Nephron progenitor cell (in vitro differentiated cells): Measurements from ENCODE around the gene HMCN1.

Experiments
- DNase-seq: peaks from one replicate; pipeline ENCODE4 v3.0.0; 2021
- H3K27ac Mint-ChIP-seq: 2 replicates; pipeline ENCODE4 v1.8.0; 2021; ENCODE audit warnings: mild to moderate bottlenecking, moderate library complexity, mixed read lengths
- H3K27me3 Mint-ChIP-seq: 2 replicates; pipeline ENCODE4 v1.8.0; 2021; ENCODE audit warnings: mild to moderate bottlenecking, low read depth, mixed read lengths; ENCODE audit not compliant: poor library complexity
- H3K36me3 Mint-ChIP-seq: 2 replicates; pipeline ENCODE4 v1.8.0; 2021; ENCODE audit warnings: low read depth, mixed read lengths
- H3K4me1 Mint-ChIP-seq: 2 replicates; pipeline ENCODE4 v1.8.0; 2021; ENCODE audit warnings: mixed read lengths
- H3K4me3 Mint-ChIP-seq: 2 replicates; pipeline ENCODE4 v1.8.0; 2021; ENCODE audit warnings: mild to moderate bottlenecking, moderate library complexity, mixed read lengths
- H3K9me3 Mint-ChIP-seq: 2 replicates; pipeline ENCODE4 v1.8.0; 2021; ENCODE audit warnings: mild to moderate bottlenecking, moderate library complexity, mixed read lengths
- CTCF ChIP-seq: fragments of 200-600 bp; sonication (generic); IDR thresholded peaks from 2 replicates; pipeline ENCODE4 v1.5.0; 2021; ENCODE audit warnings: antibody characterized with exemption

The HMCN1 gene

GRCh38 chr1:186164773-186165172 lies 430.6 kb downstream of the HMCN1 start:
- Mint-ChIP-seq H3K27me3 (no peaks in the 10 kb centered on the region), H3K27ac (no peak overlapping the region), H3K36me3 (peaks cover 89% of the 10 kb centered on the region), H3K4me3 (no peak overlapping the region), H3K4me1 (no peaks in the 10 kb centered on the region), H3K9me3 (peaks cover 32% of the 10 kb centered on the region)
- TF ChIP-seq CTCF: no peak
- DNase-seq: no peak

DNA sequence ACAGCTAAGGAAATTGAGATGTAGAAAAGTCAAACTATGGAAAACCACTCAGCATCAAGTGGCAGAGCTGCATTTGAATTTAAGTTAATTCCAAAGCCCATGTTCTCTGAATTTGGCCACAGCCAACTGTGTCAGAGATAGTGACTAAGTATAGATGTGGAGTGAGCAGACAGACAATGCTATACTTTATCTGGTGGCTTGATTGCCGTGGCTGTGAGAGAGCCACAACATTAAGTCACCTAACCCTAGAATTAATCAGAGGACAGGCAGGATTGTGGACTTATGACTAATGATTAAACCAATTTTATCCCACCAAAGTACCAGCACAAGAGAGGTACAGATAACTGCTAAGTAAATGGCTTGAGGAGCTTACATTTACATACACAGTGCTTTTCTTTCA lies 431.1 kb downstream of the HMCN1 start:
- TF ChIP-seq CTCF: no peak
- H3K27ac Mint-ChIP-seq: no peak overlapping the region

GRCh38 chr1:186167096-186167668 lies 433.0 kb downstream of the HMCN1 start:
- Mint-ChIP-seq H3K27ac (no peak overlapping the region), H3K36me3 (peaks cover 89% of the 10 kb centered on the region), H3K27me3 (no peaks in the 10 kb centered on the region), H3K4me1 (no peaks in the 10 kb centered on the region), H3K9me3 (peaks cover 19% of the 10 kb centered on the region), H3K4me3 (no peak overlapping the region)
- DNase-seq: no peak
- no peak for TF ChIP-seq CTCF

More for the DNA sequence above, 431.1 kb downstream of the HMCN1 start:
- H3K36me3 Mint-ChIP-seq: peaks cover 93% of the 10 kb centered on the region
- H3K4me1 Mint-ChIP-seq: no peaks in the 10 kb centered on the region
- no peaks in the 10 kb centered on the region for H3K27me3 Mint-ChIP-seq
- H3K4me3 Mint-ChIP-seq: no peak overlapping the region
- H3K9me3 Mint-ChIP-seq: peaks cover 31% of the 10 kb centered on the region
- no peak for DNase-seq

GRCh38 chr1:186175588-186175987 lies 441.4 kb downstream of the HMCN1 start:
- Mint-ChIP-seq H3K27ac (no peak overlapping the region), H3K4me1 (peaks cover 6% of the 10 kb centered on the region), H3K9me3 (no peaks in the 10 kb centered on the region), H3K27me3 (no peaks in the 10 kb centered on the region), H3K36me3 (peaks cover 53% of the 10 kb centered on the region), H3K4me3 (no peak overlapping the region)
- no peak for TF ChIP-seq CTCF
- DNase-seq: no peak

DNA sequence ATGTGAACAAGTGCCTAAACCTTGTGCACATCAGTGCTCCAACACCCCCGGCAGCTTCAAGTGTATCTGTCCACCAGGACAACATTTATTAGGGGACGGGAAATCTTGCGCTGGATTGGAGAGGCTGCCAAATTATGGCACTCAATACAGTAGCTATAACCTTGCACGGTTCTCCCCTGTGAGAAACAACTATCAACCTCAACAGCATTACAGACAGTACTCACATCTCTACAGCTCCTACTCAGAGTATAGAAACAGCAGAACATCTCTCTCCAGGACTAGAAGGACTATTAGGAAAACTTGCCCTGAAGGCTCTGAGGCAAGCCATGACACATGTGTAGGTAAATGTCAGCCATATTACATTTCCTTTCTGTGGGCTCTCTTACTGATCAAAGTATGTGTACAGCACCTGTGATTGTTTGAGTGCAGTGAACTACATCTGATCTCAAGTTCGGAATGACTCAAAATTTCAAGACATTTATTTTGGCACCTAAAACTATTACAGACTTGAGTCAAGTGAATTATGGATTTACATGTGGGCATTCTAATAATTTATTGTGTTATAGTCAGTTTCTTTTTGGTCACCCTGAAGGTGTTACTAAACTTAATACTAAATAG lies 444.3 kb downstream of the HMCN1 start:
- no peak for DNase-seq
- Mint-ChIP-seq H3K36me3 (peaks cover 41% of the 10 kb centered on the region), H3K4me3 (no peak overlapping the region), H3K27me3 (no peaks in the 10 kb centered on the region), H3K4me1 (no peaks in the 10 kb centered on the region), H3K27ac (no peak overlapping the region), H3K9me3 (no peaks in the 10 kb centered on the region)
- no peak for TF ChIP-seq CTCF

- no peak for TF ChIP-seq CTCF
- Mint-ChIP-seq H3K4me1 (no peaks in the 10 kb centered on the region), H3K27me3 (no peaks in the 10 kb centered on the region), H3K4me3 (no peak overlapping the region), H3K36me3 (peaks cover 34% of the 10 kb centered on the region), H3K27ac (no peak overlapping the region), H3K9me3 (no peaks in the 10 kb centered on the region)
- DNase-seq: no peak
Observed at GRCh38 chr1:186179231-186179630, 445.0 kb downstream of the HMCN1 start.
